GM23248 (cell line): ENCODE results near the gene SMAP2. TPM values are rescaled to one million over a fixed set of nuclear protein-coding genes. Genes with fewer than 3 reads are reported as not detected.

Experiments
- DNase-seq: peaks from one replicate; pipeline ENCODE4 v3.0.0-alpha.2; 2015
- H2AFZ ChIP-seq: fragments of 200-600 bp; sonication (generic); 2 replicates; pipeline ENCODE4 v1.6.1; 2016; ENCODE audit warnings: antibody characterized with exemption
- H3F3A ChIP-seq: fragments of 200-600 bp; sonication (generic); 2 replicates; pipeline ENCODE4 v1.6.1; 2016; ENCODE audit warnings: mild to moderate bottlenecking, antibody characterized with exemption, mixed run types; ENCODE audit not compliant: insufficient read depth
- H3K27ac ChIP-seq: fragments of 200-600 bp; sonication (generic); 2 replicates; pipeline ENCODE4 v1.5.1; 2016; ENCODE audit warnings: mild to moderate bottlenecking
- H3K27me3 ChIP-seq: fragments of 200-600 bp; sonication (generic); replicated peaks from 2 replicates; pipeline ENCODE4 v1.6.1; 2016; ENCODE audit warnings: mild to moderate bottlenecking; ENCODE audit not compliant: insufficient read depth
- H3K36me3 ChIP-seq: fragments of 200-600 bp; sonication (generic); 2 replicates; pipeline ENCODE4 v1.6.1; 2016; ENCODE audit warnings: low read depth, mild to moderate bottlenecking
- H3K4me1 ChIP-seq: fragments of 200-600 bp; sonication (generic); 2 replicates; pipeline ENCODE4 v1.6.1; 2016; ENCODE audit warnings: mild to moderate bottlenecking; ENCODE audit not compliant: insufficient read depth
- H3K4me2 ChIP-seq: fragments of 200-600 bp; sonication (generic); one replicate; pipeline ENCODE4 v1.6.1; 2016; ENCODE audit warnings: mild to moderate bottlenecking; ENCODE audit not compliant: unreplicated experiment
- H3K4me3 ChIP-seq: fragments of 200-600 bp; sonication (generic); 2 replicates; pipeline ENCODE4 v1.5.1; 2016; ENCODE audit warnings: mild to moderate bottlenecking
- H3K79me2 ChIP-seq: fragments of 200-600 bp; sonication (generic); 2 replicates; pipeline ENCODE4 v1.6.1; 2016; ENCODE audit warnings: mild to moderate bottlenecking; ENCODE audit not compliant: insufficient read depth
- H3K9ac ChIP-seq: fragments of 200-600 bp; sonication (generic); 2 replicates; pipeline ENCODE4 v1.6.1; 2016; ENCODE audit warnings: mild to moderate bottlenecking
- H3K9me2 ChIP-seq: fragments of 200-600 bp; sonication (generic); 2 replicates; pipeline ENCODE4 v1.6.1; 2016; ENCODE audit warnings: mixed run types, mild to moderate bottlenecking, moderate library complexity; ENCODE audit not compliant: insufficient read depth
- H3K9me3 ChIP-seq: fragments of 200-600 bp; sonication (generic); one replicate; pipeline ENCODE4 v1.6.1; 2017; ENCODE audit warnings: low read depth
- H4K20me1 ChIP-seq: fragments of 200-600 bp; sonication (generic); 2 replicates; pipeline ENCODE4 v1.6.0; 2016; ENCODE audit not compliant: insufficient read depth
- EZH2 ChIP-seq: fragments of 200-600 bp; sonication (generic); IDR thresholded peaks from 2 replicates; pipeline ENCODE4 v1.6.1; 2018; ENCODE audit warnings: antibody characterized with exemption, mild to moderate bottlenecking; ENCODE audit not compliant: insufficient read depth, poor library complexity, severe bottlenecking
- EZH2phosphoT487 ChIP-seq: fragments of 200-600 bp; sonication (generic); IDR thresholded peaks from 2 replicates; pipeline ENCODE4 v1.6.1; 2018; ENCODE audit warnings: antibody characterized with exemption, moderate library complexity, mild to moderate bottlenecking, low read depth; ENCODE audit not compliant: insufficient read depth
- WGBS, 2 experiments: methylation state at CpG; one replicate each; pipeline ENCODE4 v1.1.6; 2015 to 2017; ENCODE audit warnings: low lambda C conversion rate in 2 of 2, low coverage in 1 of 2; ENCODE audit errors: missing lambda C conversion rate in 2 of 2; 5-methylcytosine and 5-hydroxymethylcytosine counted together
- in situ Hi-C: fragments of 300-500 bp; cut with MboI; formaldehyde crosslinking; loops from 2 replicates; pipeline ENCODE4 v1.15.0; 2020
- polyA plus RNA-seq: library from polyadenylated mRNA; unstranded; fragments of >200 nt; fragmentation: Nextera tagmentation; extraction: Ambion mirVana; gene quantifications from 2 replicates; pipeline ENCODE4 v1.2.1, GENCODE V29; 2016
- total RNA-seq: library from RNA; depleted of rRNA; stranded (reverse); fragments of >200 nt; shearing (Covaris generic); gene quantifications from 2 replicates; pipeline ENCODE4 v1.2.3, GENCODE V29; 2014

SMAP2 gene
- total and polyA plus RNA-seq, 2 experiments from 2014 or later = 12.2 to 14.3 TPM

DNA sequence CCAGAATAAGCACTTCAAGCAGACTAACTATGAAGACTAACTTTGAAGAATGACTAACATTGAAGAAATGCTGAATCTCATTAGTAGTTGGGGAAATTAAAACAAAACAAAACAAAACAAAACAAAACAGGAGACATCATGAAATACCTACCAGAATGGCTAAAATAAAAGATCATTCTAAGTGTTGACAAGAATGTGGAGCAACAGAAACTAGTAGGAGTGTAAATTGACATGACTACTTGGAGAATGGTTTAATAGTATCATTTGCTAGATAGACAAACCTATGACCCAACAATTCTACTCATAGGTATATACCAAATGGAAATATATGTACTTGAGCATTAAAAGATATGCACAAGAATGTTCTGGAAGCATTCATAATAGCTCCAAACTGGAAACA, 57.9 kb downstream of the SMAP2 start:
- H3K4me1 ChIP-seq = peaks cover 12% of the 10 kb centered on the region; the same call in 1 of the 2 replicates
- no peaks in the 10 kb centered on the region for H3K79me2 ChIP-seq
- no peaks in the 10 kb centered on the region for H3K9me3 ChIP-seq
- no peak overlapping the region for H3K9ac ChIP-seq
- H2AFZ ChIP-seq = no peak overlapping the region
- no peaks in the 10 kb centered on the region for H4K20me1 ChIP-seq
- peaks cover 21% of the 10 kb centered on the region for H3F3A ChIP-seq
- in situ Hi-C loops = no loop called here
- no peak overlapping the region for H3K4me3 ChIP-seq
- no peak overlapping the region for H3K27ac ChIP-seq
- TF ChIP-seq EZH2phosphoT487 (no peak), EZH2 (no peak)
- no peak for DNase-seq
- H3K9me2 ChIP-seq = no peaks in the 10 kb centered on the region
- H3K4me2 ChIP-seq = no peak overlapping the region
- no peaks in the 10 kb centered on the region for H3K36me3 ChIP-seq
- H3K27me3 ChIP-seq = no peaks in the 10 kb centered on the region

DNA sequence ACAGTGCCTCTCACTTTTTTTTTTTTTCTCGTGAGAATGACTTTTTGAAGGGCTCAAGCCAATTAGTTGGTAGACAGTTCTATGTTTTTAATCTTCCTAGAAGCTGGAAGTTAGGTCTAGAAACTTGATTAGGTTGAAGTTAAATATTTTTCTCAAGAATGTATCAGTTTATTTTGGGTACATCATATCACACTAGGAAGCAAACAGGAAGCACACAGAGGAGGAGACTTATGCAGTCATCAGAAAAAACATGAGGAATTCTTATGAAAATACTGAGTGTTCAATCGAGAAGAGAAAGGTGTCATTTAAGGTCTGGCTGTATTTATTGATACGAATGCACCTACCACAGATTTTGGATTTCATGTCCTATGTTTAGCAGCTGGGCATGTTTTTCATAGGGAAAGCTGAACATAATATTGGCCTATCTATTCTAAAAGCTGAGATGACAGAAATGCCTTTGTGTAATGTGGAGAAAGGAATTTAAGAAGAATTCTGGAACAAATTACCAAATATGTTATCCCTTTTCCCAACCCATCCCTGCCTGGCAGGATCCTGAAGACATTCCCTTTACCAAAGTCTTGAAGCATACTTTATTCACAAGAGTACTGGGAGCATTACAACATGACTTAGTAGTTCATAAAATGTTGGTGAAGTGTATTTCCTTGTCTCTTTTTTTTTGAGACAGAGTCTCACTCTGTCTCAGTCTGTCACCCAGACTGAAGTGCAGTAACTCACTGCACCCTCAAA, 59.3 kb downstream of the SMAP2 start:
- Histone ChIP-seq H3K27me3 (no peaks in the 10 kb centered on the region), H3K9ac (no peak overlapping the region), H3K9me2 (no peaks in the 10 kb centered on the region), H3K36me3 (no peaks in the 10 kb centered on the region), H2AFZ (no peak overlapping the region), H3K4me3 (no peak overlapping the region), H4K20me1 (no peaks in the 10 kb centered on the region), H3K79me2 (no peaks in the 10 kb centered on the region), H3K27ac (no peak overlapping the region), H3F3A (peaks cover 21% of the 10 kb centered on the region), H3K4me2 (no peak overlapping the region), H3K4me1 (peaks cover 12% of the 10 kb centered on the region; the same call in 1 of the 2 replicates), H3K9me3 (no peaks in the 10 kb centered on the region)
- TF ChIP-seq EZH2phosphoT487 (no peak), EZH2 (no peak)
- WGBS, 2 experiments = 60 to 63% methylated on average over 3 of the region's 3 CpGs
- in situ Hi-C loops = no loop called here
- peak; percentile 3 for DNase-seq

DNA sequence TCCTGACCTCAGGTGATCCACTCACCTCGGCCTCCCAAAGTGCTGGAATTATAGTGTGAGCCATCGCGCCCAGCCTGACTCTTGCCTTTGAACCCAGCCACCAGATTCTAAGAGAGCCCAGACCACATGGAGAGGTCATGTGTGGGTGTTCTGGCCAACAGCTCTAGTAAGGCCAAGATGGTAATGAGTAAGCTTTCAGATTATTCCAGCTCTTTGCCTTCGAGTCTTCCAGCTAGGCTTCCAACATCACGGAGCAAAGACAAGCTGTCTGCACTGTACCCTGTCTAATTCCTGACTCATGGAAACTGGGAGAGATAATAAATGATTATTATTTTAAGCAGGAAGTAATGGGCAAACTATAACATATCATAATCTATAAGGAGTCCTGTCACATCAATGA, 61.9 kb downstream of the SMAP2 start:
- Histone ChIP-seq H3K4me1 (peaks cover 12% of the 10 kb centered on the region; the same call in 1 of the 2 replicates), H3K9ac (no peak overlapping the region), H3K4me3 (no peak overlapping the region), H3K27me3 (no peaks in the 10 kb centered on the region), H3K27ac (peak overlapping the region; percentile 23; the same call in 1 of the 2 replicates), H2AFZ (no peak overlapping the region), H3K9me2 (no peaks in the 10 kb centered on the region), H3K4me2 (no peak overlapping the region), H3K9me3 (no peaks in the 10 kb centered on the region), H3F3A (peaks cover 21% of the 10 kb centered on the region), H3K79me2 (no peaks in the 10 kb centered on the region), H4K20me1 (no peaks in the 10 kb centered on the region), H3K36me3 (no peaks in the 10 kb centered on the region)
- TF ChIP-seq EZH2phosphoT487 (no peak), EZH2 (no peak)
- WGBS, 2 experiments = 51 to 57% methylated on average over 5 of the region's 5 CpGs
- in situ Hi-C loops = no loop called here
- DNase-seq = peak; percentile 68

DNA sequence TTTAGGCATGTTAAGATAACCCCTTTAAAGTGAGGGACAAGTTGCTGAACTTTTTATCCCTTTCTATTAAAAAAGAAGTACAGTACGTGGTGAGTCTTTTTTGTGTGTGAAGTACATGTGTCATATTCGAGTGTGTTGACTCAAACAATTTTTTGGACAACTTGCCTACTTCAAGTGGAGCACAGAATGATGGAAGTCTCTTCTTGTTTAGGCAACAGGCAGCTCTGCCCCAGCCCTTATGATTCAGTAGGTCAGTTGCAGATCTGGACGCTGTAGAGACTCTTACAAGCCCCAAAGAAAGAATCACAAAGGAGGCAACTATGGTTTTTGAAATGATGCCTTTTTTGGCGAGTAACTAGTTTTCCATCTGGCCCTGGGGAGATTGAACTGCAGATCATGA, 62.3 kb downstream of the SMAP2 start:
- Histone ChIP-seq H3K27me3 (no peaks in the 10 kb centered on the region), H3F3A (peaks cover 21% of the 10 kb centered on the region), H3K4me1 (peaks cover 12% of the 10 kb centered on the region; the same call in 1 of the 2 replicates), H3K9me3 (no peaks in the 10 kb centered on the region), H3K36me3 (no peaks in the 10 kb centered on the region), H3K9me2 (no peaks in the 10 kb centered on the region), H3K4me3 (no peak overlapping the region), H3K27ac (peak overlapping the region; percentile 23; the same call in 1 of the 2 replicates), H2AFZ (no peak overlapping the region), H4K20me1 (no peaks in the 10 kb centered on the region), H3K9ac (no peak overlapping the region), H3K79me2 (no peaks in the 10 kb centered on the region), H3K4me2 (no peak overlapping the region)
- peak; percentile 50 for DNase-seq
- in situ Hi-C loops = no loop called here
- 55 to 59% methylated on average over 4 of the region's 4 CpGs for WGBS, 2 experiments
- TF ChIP-seq EZH2 (no peak), EZH2phosphoT487 (no peak)
